ENCODE measurements around the gene AKT3. TPM values are rescaled to one million over a fixed set of nuclear protein-coding genes. Genes with fewer than 3 reads are reported as not detected.

Gene AKT3
- polyA plus RNA-seq, 3 donors: 0.81 to 1.7 (median 1.4) TPM

- Mint-ChIP-seq H3K9me3 (no peaks in the 10 kb centered on the region), H3K4me3 (no peak overlapping the region), H3K4me1 (peaks cover 27% of the 10 kb centered on the region), H3K27me3 (ENCODE audit: low read depth in 3 of 3) (no peaks in the 10 kb centered on the region), H3K27ac (no peak overlapping the region), H3K36me3 (peaks cover 9 to 20% of the 10 kb centered on the region in 2 donors)
- no peak for TF ChIP-seq CTCF (IDR thresholded peaks at IDR 0.05)
- no peak overlapping the region for H3K4me2 ChIP-seq (replicated peaks; ENCODE audit: extremely low read depth, low read length, poor library complexity, severe bottlenecking)
- H3K79me2 ChIP-seq (ENCODE audit: insufficient read depth, low read length): no peaks in the 10 kb centered on the region
- no peak overlapping the region for H3K27ac ChIP-seq (ENCODE audit: low read depth in 1 of 2, low read length in 2 of 2)
- H3K36me3 ChIP-seq (replicated peaks in 1 of 2; ENCODE audit: control insufficient read depth in 1 of 2, insufficient read depth in 2 of 2, low read length in 2 of 2): no peaks in the 10 kb centered on the region
- H3K4me1 ChIP-seq (ENCODE audit: control insufficient read depth in 1 of 2, insufficient read depth in 2 of 2, low read length in 2 of 2): peaks cover 14 to 22% of the 10 kb centered on the region in 2 donors
- no peak overlapping the region for H3K9ac ChIP-seq (ENCODE audit: insufficient read depth, low read length, poor library complexity, severe bottlenecking)
- no peaks in the 10 kb centered on the region for H3K9me3 ChIP-seq (replicated peaks in 1 of 2; ENCODE audit: control insufficient read depth in 1 of 2, insufficient read depth in 1 of 2, low read length in 2 of 2)
- no peaks in the 10 kb centered on the region for H4K20me1 ChIP-seq (ENCODE audit: insufficient read depth, low read length)
- WGBS (ENCODE audit: insufficient coverage): 100% methylated on average over 2 of the region's 2 CpGs
- no peak overlapping the region for H3K4me3 ChIP-seq (replicated peaks in 1 of 3; ENCODE audit: low read depth in 2 of 3, low read length in 3 of 3)
- H3K27me3 ChIP-seq (ENCODE audit: control insufficient read depth in 2 of 2, insufficient read depth in 2 of 2, low read length in 2 of 2): no peaks in the 10 kb centered on the region
- DNase-seq: no peak
- intact Hi-C loops (cut with micrococcal nuclease): no loop called here
- H2AFZ ChIP-seq (ENCODE audit: insufficient read depth, low read depth, low read length, poor library complexity, severe bottlenecking): no peak overlapping the region
Measured at GRCh38 chr1:243440406-243440805, 409.6 kb downstream of the AKT3 start.

- DNase-seq: no peak
- H3K27ac Mint-ChIP-seq: no peak overlapping the region
Measured at GRCh38 chr1:243438815-243439214, 411.2 kb downstream of the AKT3 start.

More at GRCh38 chr1:243438815-243439214, 411.2 kb downstream of the AKT3 start:
- WGBS (ENCODE audit: insufficient coverage): no CpG with 5 or more reads among the region's 2 CpGs
- no peaks in the 10 kb centered on the region for H3K79me2 ChIP-seq (ENCODE audit: insufficient read depth, low read length)
- intact Hi-C loops (cut with micrococcal nuclease): no loop called here
- no peaks in the 10 kb centered on the region for H3K9me3 ChIP-seq (replicated peaks in 1 of 2; ENCODE audit: control insufficient read depth in 1 of 2, insufficient read depth in 1 of 2, low read length in 2 of 2)
- TF ChIP-seq CTCF (IDR thresholded peaks at IDR 0.05): no peak
- peaks cover 14 to 16% of the 10 kb centered on the region in 2 donors for H3K4me1 ChIP-seq (ENCODE audit: control insufficient read depth in 1 of 2, insufficient read depth in 2 of 2, low read length in 2 of 2)
- peaks cover 9 to 20% of the 10 kb centered on the region in 2 donors for H3K36me3 Mint-ChIP-seq
- no peaks in the 10 kb centered on the region for H4K20me1 ChIP-seq (ENCODE audit: insufficient read depth, low read length)
- no peaks in the 10 kb centered on the region for H3K27me3 ChIP-seq (ENCODE audit: control insufficient read depth in 2 of 2, insufficient read depth in 2 of 2, low read length in 2 of 2)
- H3K4me3 ChIP-seq (replicated peaks in 1 of 3; ENCODE audit: low read depth in 2 of 3, low read length in 3 of 3): no peak overlapping the region
- H3K4me1 Mint-ChIP-seq: peaks cover 22% of the 10 kb centered on the region
- H3K27ac ChIP-seq (ENCODE audit: low read depth in 1 of 2, low read length in 2 of 2): no peak overlapping the region
- no peak overlapping the region for H2AFZ ChIP-seq (ENCODE audit: insufficient read depth, low read depth, low read length, poor library complexity, severe bottlenecking)
- H3K36me3 ChIP-seq (replicated peaks in 1 of 2; ENCODE audit: control insufficient read depth in 1 of 2, insufficient read depth in 2 of 2, low read length in 2 of 2): no peaks in the 10 kb centered on the region
- H3K4me2 ChIP-seq (replicated peaks; ENCODE audit: extremely low read depth, low read length, poor library complexity, severe bottlenecking): no peak overlapping the region
- H3K9me3 Mint-ChIP-seq: no peaks in the 10 kb centered on the region
- H3K27me3 Mint-ChIP-seq (ENCODE audit: low read depth in 3 of 3): no peaks in the 10 kb centered on the region
- H3K4me3 Mint-ChIP-seq: no peak overlapping the region
- no peak overlapping the region for H3K9ac ChIP-seq (ENCODE audit: insufficient read depth, low read length, poor library complexity, severe bottlenecking)

Other genes with a start within 250 kb of the AKT3 start
- 10 to 100 TPM in 1 of 3 donors, 1 to 10 TPM in 2; 3.0 to 45.5 (median 3.6) TPM for gene ZBTB18, start 201.0 kb upstream of the AKT3 start, polyA plus RNA-seq

All from CD14-positive monocyte (primary cell).